Measurements from ENCODE around the gene ZBTB37.

DNA sequence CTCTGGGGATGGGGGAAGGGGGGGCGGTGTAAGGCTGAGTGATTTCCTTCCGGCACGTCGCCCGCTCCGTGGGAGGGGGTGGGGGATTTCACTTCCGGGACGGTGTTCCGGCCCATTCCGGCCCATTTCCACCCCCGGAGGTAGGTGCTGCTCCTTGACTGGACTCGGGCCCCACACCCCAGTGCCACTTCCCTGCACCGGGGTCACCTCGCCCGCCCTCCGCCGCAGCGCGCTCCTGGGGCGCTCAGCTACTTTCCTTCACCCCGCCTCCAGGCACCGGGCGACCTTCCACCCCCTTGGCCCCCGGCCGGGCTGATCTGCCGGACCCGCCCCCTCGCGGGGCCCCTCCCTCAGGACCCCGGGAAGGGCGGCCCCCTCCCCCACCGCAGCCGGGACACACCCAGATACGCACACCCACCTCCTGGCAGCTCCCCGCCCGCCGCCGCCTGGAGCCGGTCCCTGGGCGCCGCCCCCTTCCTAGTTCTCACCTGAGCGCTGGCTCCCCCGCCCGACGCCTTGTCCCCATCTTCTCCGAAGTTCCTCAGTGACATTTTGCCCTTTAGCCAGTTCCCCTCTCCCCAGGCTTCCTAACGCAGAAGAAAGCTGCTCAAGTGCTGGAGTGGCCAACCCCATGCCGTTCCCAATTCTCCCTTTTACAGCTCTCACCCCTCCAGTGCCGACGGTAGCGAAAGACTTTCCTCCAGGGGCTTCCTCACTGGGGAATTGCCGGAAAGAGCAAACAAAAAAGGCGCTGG is at the start of gene ZBTB37:
- TF ChIP-seq, protein P1, sequence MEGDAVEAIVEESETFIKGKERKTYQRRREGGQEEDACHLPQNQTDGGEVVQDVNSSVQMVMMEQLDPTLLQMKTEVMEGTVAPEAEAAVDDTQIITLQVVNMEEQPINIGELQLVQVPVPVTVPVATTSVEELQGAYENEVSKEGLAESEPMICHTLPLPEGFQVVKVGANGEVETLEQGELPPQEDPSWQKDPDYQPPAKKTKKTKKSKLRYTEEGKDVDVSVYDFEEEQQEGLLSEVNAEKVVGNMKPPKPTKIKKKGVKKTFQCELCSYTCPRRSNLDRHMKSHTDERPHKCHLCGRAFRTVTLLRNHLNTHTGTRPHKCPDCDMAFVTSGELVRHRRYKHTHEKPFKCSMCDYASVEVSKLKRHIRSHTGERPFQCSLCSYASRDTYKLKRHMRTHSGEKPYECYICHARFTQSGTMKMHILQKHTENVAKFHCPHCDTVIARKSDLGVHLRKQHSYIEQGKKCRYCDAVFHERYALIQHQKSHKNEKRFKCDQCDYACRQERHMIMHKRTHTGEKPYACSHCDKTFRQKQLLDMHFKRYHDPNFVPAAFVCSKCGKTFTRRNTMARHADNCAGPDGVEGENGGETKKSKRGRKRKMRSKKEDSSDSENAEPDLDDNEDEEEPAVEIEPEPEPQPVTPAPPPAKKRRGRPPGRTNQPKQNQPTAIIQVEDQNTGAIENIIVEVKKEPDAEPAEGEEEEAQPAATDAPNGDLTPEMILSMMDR (IDR thresholded peaks at IDR 0.05), result no peak
- TF ChIP-seq POLR2A (IDR thresholded peaks at IDR 0.05), result peak in 1 of 4 donors; percentile 19

Measured in esophagus squamous epithelium (tissue), 4 donors.